Fibroblast of lung (primary cell): ENCODE results near the gene TNFSF10.

Source experiments
- EZH2 ChIP-seq: IDR thresholded peaks from 2 replicates; pipeline ENCODE4 v1.5.1; 2012; ENCODE audit warnings: low read length, control low read depth, mild to moderate bottlenecking; ENCODE audit errors: missing control alignments
- TF ChIP-seq, protein P1 (sequence below), 2 donors: IDR thresholded peaks in 1 of 2; conservative IDR thresholded peaks in 1 of 2; 1 replicate in 1 of 2; 2 replicates in 1 of 2; pipeline ENCODE4 v1.5.1; 2011 to 2012; ENCODE audit warnings: low read length in 2 of 2, control low read depth in 1 of 2, inconsistent platforms in 1 of 2, low read depth in 1 of 2, mild to moderate bottlenecking in 1 of 2

DNA sequence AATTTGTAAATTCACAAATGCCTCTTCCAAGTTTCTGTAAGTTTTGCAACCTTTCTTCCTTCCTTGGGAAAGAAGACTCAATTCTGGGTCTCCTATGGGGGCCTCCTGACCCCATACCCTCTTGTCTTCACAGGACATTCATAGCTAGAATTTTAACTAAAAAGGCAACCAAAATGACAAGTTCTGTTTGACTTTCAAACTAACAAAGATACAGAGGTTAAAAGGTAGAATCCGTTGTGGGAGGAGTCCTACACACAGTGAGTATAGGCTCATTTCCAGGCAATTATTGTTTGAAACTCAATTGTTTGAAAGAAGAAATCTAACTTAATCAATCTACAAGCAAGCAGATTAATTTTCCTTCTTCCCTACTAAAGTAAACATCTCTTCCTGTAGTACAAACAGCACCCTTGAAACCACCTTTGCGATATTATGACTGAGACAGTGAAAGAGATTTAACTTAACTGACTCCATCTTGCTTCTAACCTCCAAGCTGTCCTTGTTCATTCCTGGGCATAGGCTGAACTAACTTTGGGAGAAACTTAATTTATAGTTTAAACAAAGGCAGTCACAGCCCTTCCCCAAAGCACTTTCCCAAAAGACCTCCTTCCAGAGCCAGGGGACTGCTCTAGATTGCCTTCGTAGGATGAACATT lies 14.4 kb upstream of the TNFSF10 start:
- TF ChIP-seq, protein P1, sequence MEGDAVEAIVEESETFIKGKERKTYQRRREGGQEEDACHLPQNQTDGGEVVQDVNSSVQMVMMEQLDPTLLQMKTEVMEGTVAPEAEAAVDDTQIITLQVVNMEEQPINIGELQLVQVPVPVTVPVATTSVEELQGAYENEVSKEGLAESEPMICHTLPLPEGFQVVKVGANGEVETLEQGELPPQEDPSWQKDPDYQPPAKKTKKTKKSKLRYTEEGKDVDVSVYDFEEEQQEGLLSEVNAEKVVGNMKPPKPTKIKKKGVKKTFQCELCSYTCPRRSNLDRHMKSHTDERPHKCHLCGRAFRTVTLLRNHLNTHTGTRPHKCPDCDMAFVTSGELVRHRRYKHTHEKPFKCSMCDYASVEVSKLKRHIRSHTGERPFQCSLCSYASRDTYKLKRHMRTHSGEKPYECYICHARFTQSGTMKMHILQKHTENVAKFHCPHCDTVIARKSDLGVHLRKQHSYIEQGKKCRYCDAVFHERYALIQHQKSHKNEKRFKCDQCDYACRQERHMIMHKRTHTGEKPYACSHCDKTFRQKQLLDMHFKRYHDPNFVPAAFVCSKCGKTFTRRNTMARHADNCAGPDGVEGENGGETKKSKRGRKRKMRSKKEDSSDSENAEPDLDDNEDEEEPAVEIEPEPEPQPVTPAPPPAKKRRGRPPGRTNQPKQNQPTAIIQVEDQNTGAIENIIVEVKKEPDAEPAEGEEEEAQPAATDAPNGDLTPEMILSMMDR (conservative IDR thresholded peaks at IDR 0.05 in 1 of 2, IDR thresholded peaks at IDR 0.05 in 1 of 2; ENCODE audit: low read depth in 1 of 2, low read length in 2 of 2) = no peak
- no peak for TF ChIP-seq EZH2
